GM12878 (cell line): ENCODE measurements around the gene SLC35F3. TPM values are rescaled to one million over a fixed set of nuclear protein-coding genes. Genes with fewer than 3 reads are reported as not detected.

ENCODE experiments used
- ATAC-seq: fragments of 200-7000 bp; cut with Tn5 transposase; 3 replicates; pipeline ENCODE4 v1.9.1; 2020; ENCODE audit warnings: mild to moderate bottlenecking, moderate library complexity
- BruUV-seq: library from RNA; stranded (reverse); fragments of 400-500 nt; replicated peaks from 2 replicates; lab custom pipeline; 2021; lab: Mats Ljungman, UMichigan
- CTCF ChIA-PET: fragments of 300-600 bp; sonication (Branson Sonifier 250); formaldehyde crosslinking; extraction: SDS; loops from one replicate; lab custom pipeline; 2021; ENCODE audit warnings: inconsistent platforms; lab: Yijun Ruan, JAX
- POLR2A ChIA-PET: fragments of 350-600 bp; formaldehyde crosslinking; extraction: SDS; loops from one replicate; lab custom pipeline; 2021; ENCODE audit warnings: inconsistent platforms; lab: Charles Lee
- RAD21 ChIA-PET: fragments of 300-600 bp; sonication (Branson Sonifier 250); formaldehyde crosslinking; loops from one replicate; lab custom pipeline; 2023; ENCODE audit warnings: antibody characterized with exemption; ENCODE audit not compliant: unreplicated experiment; lab: Charles Lee
- SMC1A ChIA-PET: fragments of 300-600 bp; sonication (Branson Sonifier 250); formaldehyde crosslinking; loops from one replicate; lab custom pipeline; 2023; ENCODE audit not compliant: unreplicated experiment, uncharacterized antibody; lab: Charles Lee
- DNase-seq: peaks from one replicate; pipeline ENCODE4 v3.0.0-alpha.2; 2011; ENCODE audit warnings: low read depth, low spot score
- FAIRE-seq: peaks from 3 replicates; lab custom pipeline; 2011; peaks lifted over from hg19 to GRCh38; lab: Jason Lieb, UNC
- H2AFZ ChIP-seq: 2 replicates; pipeline ENCODE4 v1.6.0; 2011; ENCODE audit warnings: low read depth, low read length, control low read depth; ENCODE audit not compliant: control insufficient read depth
- H3K27ac ChIP-seq: 2 replicates; pipeline ENCODE4 v1.5.1; 2011; ENCODE audit warnings: control low read depth; ENCODE audit not compliant: control insufficient read depth, insufficient read depth
- H3K27me3 ChIP-seq, 2 experiments: replicated peaks in 1 of 2; 2 replicates each; pipeline versions ENCODE4 v1.6.0 to v1.6.1; 2011; ENCODE audit warnings: low read length in 1 of 2; ENCODE audit not compliant: control insufficient read depth in 2 of 2, insufficient read depth in 2 of 2
- H3K36me3 ChIP-seq, 2 experiments: 2 replicates each; pipeline ENCODE4 v1.5.1; 2011; ENCODE audit warnings: low read length in 1 of 2; ENCODE audit not compliant: control insufficient read depth in 2 of 2, insufficient read depth in 2 of 2
- H3K4me1 ChIP-seq: 2 replicates; pipeline ENCODE4 v1.6.1; 2011; ENCODE audit warnings: mild to moderate bottlenecking, low read length, moderate library complexity, mixed read lengths; ENCODE audit not compliant: control insufficient read depth, insufficient read depth
- H3K4me2 ChIP-seq: 2 replicates; pipeline ENCODE4 v1.6.0; 2011; ENCODE audit warnings: control low read depth; ENCODE audit not compliant: control insufficient read depth, insufficient read depth
- H3K4me3 ChIP-seq: fragments of 200-600 bp; sonication (generic); 2 replicates; pipeline ENCODE4 v1.5.1; 2016
- H3K79me2 ChIP-seq: 2 replicates; pipeline ENCODE4 v1.6.0; 2011; ENCODE audit warnings: low read length; ENCODE audit not compliant: control insufficient read depth, insufficient read depth
- H3K9ac ChIP-seq: 2 replicates; pipeline ENCODE4 v1.8.0; 2011; ENCODE audit warnings: low read length, control low read depth, mixed read lengths; ENCODE audit not compliant: control insufficient read depth, insufficient read depth
- H3K9me3 ChIP-seq: replicated peaks from 3 replicates; pipeline ENCODE4 v1.5.1; 2011; ENCODE audit warnings: mild to moderate bottlenecking, low read length; ENCODE audit not compliant: control insufficient read depth, insufficient read depth
- H4K20me1 ChIP-seq: 2 replicates; pipeline ENCODE4 v1.6.0; 2011; ENCODE audit not compliant: control insufficient read depth, insufficient read depth
- ASH2L ChIP-seq: fragments of 300-600, 200-600 bp; sonication (generic); IDR thresholded peaks from 2 replicates; pipeline ENCODE4 v1.6.1; 2017; ENCODE audit warnings: low read depth, mild to moderate bottlenecking, borderline replicate concordance
- ATF7 ChIP-seq: fragments of 450-650 bp; IDR thresholded peaks from 2 replicates; pipeline ENCODE4 v1.6.1; 2016; ENCODE audit warnings: low read depth, mild to moderate bottlenecking
- BACH1 ChIP-seq: fragments of 450-650 bp; IDR thresholded peaks from 2 replicates; pipeline ENCODE4 v1.6.1; 2017; ENCODE audit warnings: mild to moderate bottlenecking, borderline replicate concordance
- IRF4 ChIP-seq: IDR thresholded peaks from 2 replicates; pipeline ENCODE4 v1.6.1; 2011; ENCODE audit warnings: low read depth, low read length
- KLF5 ChIP-seq: fragments of 450-650 bp; IDR thresholded peaks from 2 replicates; pipeline ENCODE4 v1.6.1; 2014; ENCODE audit warnings: mild to moderate bottlenecking; ENCODE audit not compliant: partially characterized antibody
- SUZ12 ChIP-seq: fragments of 200-600 bp; sonication (generic); IDR thresholded peaks from one replicate; pipeline ENCODE4 v1.6.1; 2018; ENCODE audit warnings: antibody characterized with exemption, mild to moderate bottlenecking; ENCODE audit not compliant: unreplicated experiment
- YY1 ChIP-seq: IDR thresholded peaks from 2 replicates; pipeline ENCODE4 v1.6.1; 2011; ENCODE audit warnings: low read depth, mild to moderate bottlenecking, low read length
- WGBS: methylation state at CpG from one replicate; pipeline ENCODE4 v1.1.6; 2016; ENCODE audit warnings: low lambda C conversion rate; ENCODE audit not compliant: insufficient replicate concordance, insufficient coverage; ENCODE audit errors: missing lambda C conversion rate; 5-methylcytosine and 5-hydroxymethylcytosine counted together
- in situ Hi-C: fragments of 300-500 bp; cut with MboI; formaldehyde crosslinking; loops from 9 replicates; pipeline ENCODE4 v1.14.3; 2018; ENCODE audit warnings: mixed read lengths
- intact Hi-C: fragments of 100-400 bp; cut with micrococcal nuclease; formaldehyde crosslinking; loops from one replicate; pipeline ENCODE4 v1.14.2; 2022; ENCODE audit not compliant: unreplicated experiment
- polyA plus RNA-seq, 11 experiments: library from polyadenylated mRNA; depleted of rRNA in 4 of 11; unstranded in 6 of 11; stranded (reverse) in 5 of 11; fragments of >200 nt; fragmentation: Nextera tagmentation in 4 of 11; fragmentation: Illumina TruSeq in 1 of 11; extraction: Ambion mirVana in 4 of 11; extraction: Trizol in 1 of 11; gene quantifications; 1 replicate in 1 of 11; 2 replicates in 10 of 11; pipeline versions ENCODE4 v1.2.1 to v1.2.3, GENCODE V29; 2011 to 2016; ENCODE audit warnings: inconsistent platforms in 2 of 11, missing spikeins in 2 of 11, low read depth in 1 of 11
- total RNA-seq, 4 experiments: library from RNA; depleted of rRNA in 3 of 4; stranded (reverse); fragments of >200 nt in 3 of 4; fragmentation: Illumina TruSeq in 1 of 4; extraction: Trizol in 1 of 4; gene quantifications; 2 replicates each; pipeline versions ENCODE4 v1.2.1 to v1.2.3, GENCODE V29; 2013 to 2021
- TF ChIP-seq, protein P1 (sequence below): fragments of 450-650 bp; formaldehyde crosslinking; IDR thresholded peaks from 2 replicates; pipeline ENCODE4 v1.5.0; 2022; ENCODE audit warnings: mild to moderate bottlenecking, missing genetic modification characterization
- TF ChIP-seq, protein P2 (sequence below): fragments of 450-650 bp; IDR thresholded peaks from 2 replicates; pipeline ENCODE4 v1.6.1; 2016; ENCODE audit warnings: mild to moderate bottlenecking
- TF ChIP-seq, protein P3 (sequence below): fragments of 450-650 bp; IDR thresholded peaks from 2 replicates; pipeline ENCODE4 v1.6.1; 2017; ENCODE audit warnings: antibody characterized with exemption, mild to moderate bottlenecking, moderate library complexity
- TF ChIP-seq, protein P4 (sequence below): fragments of 450-650 bp; IDR thresholded peaks from 2 replicates; pipeline ENCODE4 v1.6.1; 2016; ENCODE audit warnings: mild to moderate bottlenecking, moderate library complexity, borderline replicate concordance

The SLC35F3 gene
- total and polyA plus RNA-seq, 10 of the 15 experiments (the other 5 are each of a cell fraction or from before 2014, with no cell fraction given): 1.0 to 8.6 (median 5.7) TPM

DNA sequence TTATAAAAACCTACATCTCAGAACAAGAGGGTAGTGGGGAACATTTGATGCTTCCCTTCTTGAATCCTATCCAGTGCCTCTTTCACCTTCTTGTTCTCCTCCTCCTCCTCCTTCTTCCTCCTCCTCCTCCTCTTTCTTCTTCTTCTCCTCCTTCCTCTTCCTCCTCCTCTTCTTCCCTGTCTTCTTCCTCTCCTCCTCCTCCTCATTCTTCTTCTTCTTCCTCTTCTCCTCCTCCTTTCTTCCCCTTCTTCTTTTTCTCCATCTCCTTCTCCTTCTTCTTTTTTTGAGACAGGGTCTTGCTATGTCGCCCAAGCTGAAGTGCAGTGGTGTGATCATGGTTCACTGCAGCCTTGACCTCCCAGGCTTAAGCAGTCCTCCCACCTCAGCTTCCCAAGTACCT, 31.9 kb downstream of the SLC35F3 start (continued):
- TF ChIP-seq, protein P1, sequence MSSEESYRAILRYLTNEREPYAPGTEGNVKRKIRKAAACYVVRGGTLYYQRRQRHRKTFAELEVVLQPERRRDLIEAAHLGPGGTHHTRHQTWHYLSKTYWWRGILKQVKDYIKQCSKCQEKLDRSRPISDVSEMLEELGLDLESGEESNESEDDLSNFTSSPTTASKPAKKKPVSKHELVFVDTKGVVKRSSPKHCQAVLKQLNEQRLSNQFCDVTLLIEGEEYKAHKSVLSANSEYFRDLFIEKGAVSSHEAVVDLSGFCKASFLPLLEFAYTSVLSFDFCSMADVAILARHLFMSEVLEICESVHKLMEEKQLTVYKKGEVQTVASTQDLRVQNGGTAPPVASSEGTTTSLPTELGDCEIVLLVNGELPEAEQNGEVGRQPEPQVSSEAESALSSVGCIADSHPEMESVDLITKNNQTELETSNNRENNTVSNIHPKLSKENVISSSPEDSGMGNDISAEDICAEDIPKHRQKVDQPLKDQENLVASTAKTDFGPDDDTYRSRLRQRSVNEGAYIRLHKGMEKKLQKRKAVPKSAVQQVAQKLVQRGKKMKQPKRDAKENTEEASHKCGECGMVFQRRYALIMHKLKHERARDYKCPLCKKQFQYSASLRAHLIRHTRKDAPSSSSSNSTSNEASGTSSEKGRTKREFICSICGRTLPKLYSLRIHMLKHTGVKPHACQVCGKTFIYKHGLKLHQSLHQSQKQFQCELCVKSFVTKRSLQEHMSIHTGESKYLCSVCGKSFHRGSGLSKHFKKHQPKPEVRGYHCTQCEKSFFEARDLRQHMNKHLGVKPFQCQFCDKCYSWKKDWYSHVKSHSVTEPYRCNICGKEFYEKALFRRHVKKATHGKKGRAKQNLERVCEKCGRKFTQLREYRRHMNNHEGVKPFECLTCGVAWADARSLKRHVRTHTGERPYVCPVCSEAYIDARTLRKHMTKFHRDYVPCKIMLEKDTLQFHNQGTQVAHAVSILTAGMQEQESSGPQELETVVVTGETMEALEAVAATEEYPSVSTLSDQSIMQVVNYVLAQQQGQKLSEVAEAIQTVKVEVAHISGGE: no peak
- TF ChIP-seq BACH1: no peak
- no peak for TF ChIP-seq ASH2L
- TF ChIP-seq SUZ12: no peak
- TF ChIP-seq, protein P2, sequence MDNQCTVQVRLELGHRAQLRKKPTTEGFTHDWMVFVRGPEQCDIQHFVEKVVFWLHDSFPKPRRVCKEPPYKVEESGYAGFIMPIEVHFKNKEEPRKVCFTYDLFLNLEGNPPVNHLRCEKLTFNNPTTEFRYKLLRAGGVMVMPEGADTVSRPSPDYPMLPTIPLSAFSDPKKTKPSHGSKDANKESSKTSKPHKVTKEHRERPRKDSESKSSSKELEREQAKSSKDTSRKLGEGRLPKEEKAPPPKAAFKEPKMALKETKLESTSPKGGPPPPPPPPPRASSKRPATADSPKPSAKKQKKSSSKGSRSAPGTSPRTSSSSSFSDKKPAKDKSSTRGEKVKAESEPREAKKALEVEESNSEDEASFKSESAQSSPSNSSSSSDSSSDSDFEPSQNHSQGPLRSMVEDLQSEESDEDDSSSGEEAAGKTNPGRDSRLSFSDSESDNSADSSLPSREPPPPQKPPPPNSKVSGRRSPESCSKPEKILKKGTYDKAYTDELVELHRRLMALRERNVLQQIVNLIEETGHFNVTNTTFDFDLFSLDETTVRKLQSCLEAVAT: no peak

DNA sequence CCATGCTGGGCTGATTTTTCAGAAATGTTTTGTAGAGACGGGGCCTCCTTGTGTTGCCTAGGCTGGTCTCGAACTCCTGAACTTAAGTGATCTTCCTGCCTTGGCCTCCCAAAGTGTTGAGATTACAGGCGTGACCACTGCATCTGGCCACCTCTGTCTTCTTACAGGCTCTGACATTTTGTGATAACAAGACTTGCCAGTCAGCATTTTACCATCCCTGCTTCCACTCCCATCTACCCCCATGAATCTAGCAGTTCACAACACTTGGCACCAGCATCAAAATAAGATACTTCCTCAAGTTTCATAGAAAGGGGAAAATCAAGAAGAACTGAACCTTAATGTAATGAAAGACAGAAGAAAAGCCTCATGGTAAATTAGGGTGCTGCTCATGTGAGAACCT, 32.4 kb downstream of the SLC35F3 start:
- no peaks in the 10 kb centered on the region; a peak in 1 of 4 replicates for H3K27me3 ChIP-seq
- BruUV-seq: no TSS peak
- H3K27ac ChIP-seq: no peak overlapping the region
- DNase-seq: no peak
- TF ChIP-seq KLF5: no peak
- no peak for TF ChIP-seq IRF4
- TF ChIP-seq, protein P3, sequence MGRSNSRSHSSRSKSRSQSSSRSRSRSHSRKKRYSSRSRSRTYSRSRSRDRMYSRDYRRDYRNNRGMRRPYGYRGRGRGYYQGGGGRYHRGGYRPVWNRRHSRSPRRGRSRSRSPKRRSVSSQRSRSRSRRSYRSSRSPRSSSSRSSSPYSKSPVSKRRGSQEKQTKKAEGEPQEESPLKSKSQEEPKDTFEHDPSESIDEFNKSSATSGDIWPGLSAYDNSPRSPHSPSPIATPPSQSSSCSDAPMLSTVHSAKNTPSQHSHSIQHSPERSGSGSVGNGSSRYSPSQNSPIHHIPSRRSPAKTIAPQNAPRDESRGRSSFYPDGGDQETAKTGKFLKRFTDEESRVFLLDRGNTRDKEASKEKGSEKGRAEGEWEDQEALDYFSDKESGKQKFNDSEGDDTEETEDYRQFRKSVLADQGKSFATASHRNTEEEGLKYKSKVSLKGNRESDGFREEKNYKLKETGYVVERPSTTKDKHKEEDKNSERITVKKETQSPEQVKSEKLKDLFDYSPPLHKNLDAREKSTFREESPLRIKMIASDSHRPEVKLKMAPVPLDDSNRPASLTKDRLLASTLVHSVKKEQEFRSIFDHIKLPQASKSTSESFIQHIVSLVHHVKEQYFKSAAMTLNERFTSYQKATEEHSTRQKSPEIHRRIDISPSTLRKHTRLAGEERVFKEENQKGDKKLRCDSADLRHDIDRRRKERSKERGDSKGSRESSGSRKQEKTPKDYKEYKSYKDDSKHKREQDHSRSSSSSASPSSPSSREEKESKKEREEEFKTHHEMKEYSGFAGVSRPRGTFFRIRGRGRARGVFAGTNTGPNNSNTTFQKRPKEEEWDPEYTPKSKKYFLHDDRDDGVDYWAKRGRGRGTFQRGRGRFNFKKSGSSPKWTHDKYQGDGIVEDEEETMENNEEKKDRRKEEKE: no peak
- TF ChIP-seq, protein P4, sequence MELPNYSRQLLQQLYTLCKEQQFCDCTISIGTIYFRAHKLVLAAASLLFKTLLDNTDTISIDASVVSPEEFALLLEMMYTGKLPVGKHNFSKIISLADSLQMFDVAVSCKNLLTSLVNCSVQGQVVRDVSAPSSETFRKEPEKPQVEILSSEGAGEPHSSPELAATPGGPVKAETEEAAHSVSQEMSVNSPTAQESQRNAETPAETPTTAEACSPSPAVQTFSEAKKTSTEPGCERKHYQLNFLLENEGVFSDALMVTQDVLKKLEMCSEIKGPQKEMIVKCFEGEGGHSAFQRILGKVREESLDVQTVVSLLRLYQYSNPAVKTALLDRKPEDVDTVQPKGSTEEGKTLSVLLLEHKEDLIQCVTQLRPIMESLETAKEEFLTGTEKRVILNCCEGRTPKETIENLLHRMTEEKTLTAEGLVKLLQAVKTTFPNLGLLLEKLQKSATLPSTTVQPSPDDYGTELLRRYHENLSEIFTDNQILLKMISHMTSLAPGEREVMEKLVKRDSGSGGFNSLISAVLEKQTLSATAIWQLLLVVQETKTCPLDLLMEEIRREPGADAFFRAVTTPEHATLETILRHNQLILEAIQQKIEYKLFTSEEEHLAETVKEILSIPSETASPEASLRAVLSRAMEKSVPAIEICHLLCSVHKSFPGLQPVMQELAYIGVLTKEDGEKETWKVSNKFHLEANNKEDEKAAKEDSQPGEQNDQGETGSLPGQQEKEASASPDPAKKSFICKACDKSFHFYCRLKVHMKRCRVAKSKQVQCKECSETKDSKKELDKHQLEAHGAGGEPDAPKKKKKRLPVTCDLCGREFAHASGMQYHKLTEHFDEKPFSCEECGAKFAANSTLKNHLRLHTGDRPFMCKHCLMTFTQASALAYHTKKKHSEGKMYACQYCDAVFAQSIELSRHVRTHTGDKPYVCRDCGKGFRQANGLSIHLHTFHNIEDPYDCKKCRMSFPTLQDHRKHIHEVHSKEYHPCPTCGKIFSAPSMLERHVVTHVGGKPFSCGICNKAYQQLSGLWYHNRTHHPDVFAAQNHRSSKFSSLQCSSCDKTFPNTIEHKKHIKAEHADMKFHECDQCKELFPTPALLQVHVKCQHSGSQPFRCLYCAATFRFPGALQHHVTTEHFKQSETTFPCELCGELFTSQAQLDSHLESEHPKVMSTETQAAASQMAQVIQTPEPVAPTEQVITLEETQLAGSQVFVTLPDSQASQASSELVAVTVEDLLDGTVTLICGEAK: no peak
- no peak for TF ChIP-seq ATF7
- TF ChIP-seq YY1: no peak
- intact Hi-C loops (no loop called here), in situ Hi-C loops (no loop called here)
- no peaks in the 10 kb centered on the region for H3K9me3 ChIP-seq
- no peaks in the 10 kb centered on the region for H4K20me1 ChIP-seq
- WGBS: 28% methylated on average over 3 of the region's 3 CpGs
- H3K79me2 ChIP-seq: no peaks in the 10 kb centered on the region
- H3K4me2 ChIP-seq: no peak overlapping the region
- ChIA-PET POLR2A (no interaction called here), CTCF (no interaction called here), RAD21 (no interaction called here), SMC1A (no interaction called here)
- no peak overlapping the region for H2AFZ ChIP-seq
- H3K9ac ChIP-seq: no peak overlapping the region
- FAIRE-seq: no peak
- H3K4me3 ChIP-seq: no peak overlapping the region
- no peaks in the 10 kb centered on the region for H3K4me1 ChIP-seq
- no peak for ATAC-seq
- H3K36me3 ChIP-seq: no peaks in the 10 kb centered on the region
